Stimulated activated CD4-positive, alpha-beta T cell treated with anti-CD3 and anti-CD28 coated beads, TNF-alpha, amount 100 ng/mL, for 4 hours (primary cell): ENCODE measurements around the gene AAMP.

ENCODE experiments used
- DNase-seq, 3 experiments: peaks; one replicate each; pipeline ENCODE4 v3.0.0-alpha.2; 2020; ENCODE audit warnings: low read depth in 3 of 3

AAMP gene

GRCh38 chr2:218223046-218223445 is 46.9 kb downstream of the AAMP start:
- no peak for DNase-seq

- DNase-seq, result no peak
Observed at GRCh38 chr2:218221000-218221399, 48.9 kb downstream of the AAMP start.

- DNase-seq, result no peak
Observed at GRCh38 chr2:218219934-218220333, 50.0 kb downstream of the AAMP start.

DNA sequence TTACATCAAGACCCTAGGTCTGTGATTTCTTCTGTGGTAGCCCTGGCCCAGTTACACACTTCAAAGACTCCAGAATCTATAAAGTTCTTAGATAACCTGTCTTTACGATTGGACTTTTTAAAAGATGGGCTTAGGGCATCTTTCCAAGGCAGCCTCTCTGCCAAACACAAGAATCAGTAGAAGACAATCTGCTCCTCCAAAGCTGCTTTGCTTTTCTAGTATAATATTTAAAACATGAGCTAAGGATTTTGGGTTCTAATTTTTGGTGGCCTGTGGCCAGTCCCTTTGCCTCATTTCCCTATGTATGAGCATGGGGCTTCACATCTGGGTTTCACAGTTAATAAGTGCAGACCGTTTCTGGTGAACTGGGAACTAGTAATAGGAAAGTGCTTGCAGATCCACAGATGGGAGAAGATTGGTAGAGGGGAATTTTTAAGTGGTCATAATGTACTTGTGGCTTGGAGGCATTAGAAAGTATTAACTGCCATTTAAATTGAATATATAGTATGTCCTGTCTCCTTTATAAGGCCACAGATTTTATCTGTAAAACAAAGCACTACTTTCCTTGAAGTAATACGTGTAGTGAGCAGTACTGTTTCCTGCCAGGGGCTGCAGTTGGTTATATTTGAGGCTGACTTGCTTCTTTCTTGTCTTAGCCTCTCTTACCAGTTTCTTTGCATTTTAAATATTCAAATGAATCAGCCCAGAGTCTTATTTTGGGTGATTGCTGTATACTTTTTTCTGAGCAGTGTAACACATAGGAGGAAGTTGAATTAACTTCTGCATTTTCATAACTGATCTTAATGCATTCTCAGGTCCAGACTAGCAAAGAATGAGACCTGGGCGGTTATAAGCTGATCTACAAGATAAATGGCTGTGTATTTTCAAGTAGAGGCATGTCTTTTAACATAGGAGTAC is 51.4 kb downstream of the AAMP start:
- no peak for DNase-seq

- peak; percentile 57 to 68 (median 66) for DNase-seq
Observed at GRCh38 chr2:218217360-218218267, 52.3 kb downstream of the AAMP start.

DNA sequence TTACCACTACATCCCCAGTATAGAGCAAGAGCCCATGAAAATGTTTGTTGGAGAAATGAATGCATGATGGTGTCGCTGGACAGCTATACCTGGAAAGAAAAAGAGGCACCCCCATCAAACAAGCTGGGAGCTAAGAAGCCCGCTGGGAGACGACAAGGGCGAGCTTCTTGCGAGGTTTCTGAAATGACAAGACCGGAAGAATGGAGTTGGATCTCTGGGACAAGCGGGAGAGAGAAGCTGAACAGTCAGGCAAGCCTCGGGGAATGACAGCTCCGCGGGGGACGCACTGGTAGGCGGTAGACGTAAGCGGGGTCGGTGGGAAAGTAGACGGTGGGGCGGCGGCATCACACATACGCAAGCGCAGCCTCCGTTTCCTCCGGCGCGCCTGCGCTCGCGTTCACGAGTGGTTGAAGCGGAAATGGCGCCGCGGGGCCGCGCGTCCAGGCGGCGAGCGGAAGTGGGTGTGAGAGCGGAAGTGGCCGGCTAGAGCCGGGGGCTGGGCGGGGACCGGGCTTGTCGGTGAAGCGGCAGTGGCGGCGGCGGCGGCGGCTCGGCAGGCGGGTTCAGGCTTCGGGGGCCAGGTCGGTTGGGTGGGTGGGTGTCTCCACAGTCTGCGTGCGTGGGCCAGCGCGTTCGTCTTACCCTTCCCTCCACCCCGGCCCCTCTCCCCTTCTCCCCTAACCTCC is 53.1 kb downstream of the AAMP start, which contains the start of gene ARPC2:
ARPC2 (plus strand) TSS at position 516 of the 686 bp plus-strand sequence. CDS start 282 bp downstream, outside the sequence.
- DNase-seq, result peak; percentile 80 to 90 (median 88)

GRCh38 chr2:218216336-218216673 is 53.6 kb downstream of the AAMP start:
- no peak for DNase-seq
